ENCODE data around the gene LRP2BP.
"Not testable (repeated sequence)": the region's sequence is repeated elsewhere in the genome, so short reads cannot be mapped to it uniquely, and the experiment has no call there.

DNA sequence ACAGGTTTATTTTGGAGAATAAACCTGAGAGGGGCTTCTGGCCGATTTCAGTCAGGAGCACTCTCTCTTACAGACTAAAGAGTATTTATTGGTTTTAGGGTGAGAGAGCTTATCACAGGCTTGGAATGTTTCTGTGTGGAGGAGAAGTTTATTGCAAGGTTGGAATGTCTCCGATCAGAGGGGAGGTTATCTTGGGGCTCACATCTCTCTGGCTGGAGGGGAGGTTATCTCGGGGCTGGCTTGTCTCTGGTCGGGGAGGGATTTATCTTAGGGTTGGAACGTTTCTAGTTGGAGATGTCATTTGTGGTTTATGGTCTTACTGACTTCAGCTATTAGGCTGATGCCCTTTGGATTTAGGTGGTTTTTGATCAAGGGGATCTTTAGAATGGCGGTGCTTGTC lies 71.4 kb downstream of the LRP2BP start:
- TF ChIP-seq, protein P1, sequence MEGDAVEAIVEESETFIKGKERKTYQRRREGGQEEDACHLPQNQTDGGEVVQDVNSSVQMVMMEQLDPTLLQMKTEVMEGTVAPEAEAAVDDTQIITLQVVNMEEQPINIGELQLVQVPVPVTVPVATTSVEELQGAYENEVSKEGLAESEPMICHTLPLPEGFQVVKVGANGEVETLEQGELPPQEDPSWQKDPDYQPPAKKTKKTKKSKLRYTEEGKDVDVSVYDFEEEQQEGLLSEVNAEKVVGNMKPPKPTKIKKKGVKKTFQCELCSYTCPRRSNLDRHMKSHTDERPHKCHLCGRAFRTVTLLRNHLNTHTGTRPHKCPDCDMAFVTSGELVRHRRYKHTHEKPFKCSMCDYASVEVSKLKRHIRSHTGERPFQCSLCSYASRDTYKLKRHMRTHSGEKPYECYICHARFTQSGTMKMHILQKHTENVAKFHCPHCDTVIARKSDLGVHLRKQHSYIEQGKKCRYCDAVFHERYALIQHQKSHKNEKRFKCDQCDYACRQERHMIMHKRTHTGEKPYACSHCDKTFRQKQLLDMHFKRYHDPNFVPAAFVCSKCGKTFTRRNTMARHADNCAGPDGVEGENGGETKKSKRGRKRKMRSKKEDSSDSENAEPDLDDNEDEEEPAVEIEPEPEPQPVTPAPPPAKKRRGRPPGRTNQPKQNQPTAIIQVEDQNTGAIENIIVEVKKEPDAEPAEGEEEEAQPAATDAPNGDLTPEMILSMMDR (conservative IDR thresholded peaks at IDR 0.05): not testable (repeated sequence)
- TF ChIP-seq EZH2 (IDR thresholded peaks at IDR 0.05; ENCODE audit: low read depth): not testable (repeated sequence)

All from PC-9 (cell line).